ENCODE data around the gene NQO2.
A peak's percentile ranks its signal among the peaks of the same experiment; 100 is the strongest.
"Not testable (repeated sequence)": the region's sequence is repeated elsewhere in the genome, so short reads cannot be mapped to it uniquely, and the experiment has no call there.

NQO2 gene

DNA sequence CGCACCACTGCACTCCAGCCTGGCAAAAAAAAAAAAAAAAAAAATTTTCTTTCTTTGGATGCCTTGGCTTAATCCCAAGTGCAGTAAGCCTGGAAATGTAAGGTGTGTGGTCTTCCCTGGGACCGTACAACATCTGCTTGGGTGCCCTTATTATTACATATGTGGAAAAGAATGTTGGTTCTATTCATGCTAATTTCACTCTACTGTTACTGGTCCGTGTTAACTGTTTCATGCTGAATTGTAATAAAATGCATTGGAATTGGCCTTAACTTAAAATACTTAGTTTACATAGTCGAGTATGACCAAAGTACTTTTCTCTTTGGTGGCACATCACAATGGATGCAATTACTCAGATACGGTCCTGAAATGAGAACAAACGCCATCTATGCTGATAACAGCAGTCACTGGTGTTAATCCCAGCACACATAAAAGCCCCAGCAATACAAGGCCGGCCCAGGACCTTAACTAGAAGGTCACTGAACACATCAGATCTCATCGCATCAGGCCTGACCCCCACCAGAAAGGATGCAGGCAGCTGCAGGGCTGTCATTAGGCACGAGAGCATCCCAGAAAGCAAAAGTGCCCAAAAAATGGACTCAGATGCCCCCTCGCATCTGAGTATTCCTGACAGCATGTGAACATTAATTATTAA lies 29.5 kb upstream of the NQO2 start:
- DNase-seq (ENCODE audit: low read depth in 2 of 2): no peak

DNA sequence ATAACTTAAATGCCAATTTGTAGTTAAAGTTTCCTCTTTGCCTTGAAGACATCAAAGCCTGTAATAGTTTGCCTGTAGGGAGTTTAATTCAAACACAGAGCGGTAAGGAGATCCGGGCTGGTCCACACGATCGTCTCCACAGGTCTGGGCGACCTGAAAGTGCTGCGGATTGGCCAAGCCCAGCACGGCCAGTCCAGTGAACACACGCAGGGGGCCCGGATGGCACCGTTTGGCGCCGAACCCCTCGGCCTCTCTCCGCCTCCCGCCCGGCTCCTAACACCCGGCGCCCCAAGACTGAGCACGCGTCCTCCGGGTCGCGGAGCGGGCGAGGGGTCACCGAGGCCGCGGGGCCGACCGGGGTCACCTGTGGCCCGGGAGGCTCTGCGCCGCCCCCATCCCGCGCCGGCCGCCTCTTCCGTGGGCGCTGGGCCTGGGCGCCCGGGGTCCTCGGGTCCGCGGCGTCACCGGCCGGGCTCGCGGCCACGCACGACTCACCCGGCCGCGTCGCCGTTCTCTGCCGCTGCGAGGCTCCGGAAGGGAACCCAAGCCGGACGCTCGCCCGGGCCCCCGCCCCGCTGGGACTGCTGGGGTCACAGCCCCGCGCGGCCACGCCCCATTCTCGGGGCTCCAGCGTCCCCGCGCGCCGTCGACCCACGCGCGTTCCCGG lies 28.8 kb upstream of the NQO2 start:
- no peak for DNase-seq (ENCODE audit: low read depth in 2 of 2)

DNA sequence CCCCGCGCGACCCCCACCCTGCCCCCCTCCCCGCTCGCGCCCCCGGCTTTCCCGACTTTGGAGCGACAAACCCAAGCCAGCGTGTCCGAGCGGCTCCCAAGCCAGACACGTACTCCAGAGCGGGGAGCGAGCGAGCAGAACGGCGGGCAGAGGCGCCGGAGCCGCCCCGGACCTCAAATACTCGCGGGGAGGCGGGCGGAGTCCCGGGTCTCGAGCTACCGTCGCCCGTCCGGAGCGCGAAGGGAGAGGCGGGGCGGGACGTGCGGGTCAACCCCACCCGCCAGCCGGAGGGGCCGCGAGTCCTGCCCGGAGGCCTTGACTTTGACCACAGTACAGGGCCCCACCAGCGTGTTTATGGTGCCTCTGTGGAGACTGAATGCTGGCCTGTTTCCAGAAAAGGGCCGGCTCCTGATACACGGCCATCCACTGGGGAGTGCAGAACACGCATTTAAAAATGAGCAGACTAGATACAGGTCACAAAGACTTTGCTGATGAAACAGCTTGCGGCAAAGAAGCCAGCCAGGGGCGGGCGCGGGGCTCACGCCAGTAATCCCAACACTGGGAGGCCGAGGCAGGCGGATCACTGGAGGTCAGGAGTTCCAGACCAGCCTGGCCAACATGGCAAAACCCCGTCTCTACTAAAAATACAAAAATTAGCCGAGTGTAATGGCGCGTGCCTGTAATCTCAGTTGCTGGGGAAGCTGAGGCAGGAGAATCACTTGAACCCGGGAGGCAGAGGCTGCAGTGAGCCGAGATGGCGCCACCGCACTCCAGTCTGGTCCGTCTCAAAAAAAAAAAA lies 28.1 kb upstream of the NQO2 start, which contains the start of gene SERPINB6:
Gene SERPINB6, minus strand, starts transcription at position 148 of the 799 bp plus-strand sequence. CDS start 12,235 bp downstream, outside the sequence.
- DNase-seq (ENCODE audit: low read depth in 2 of 2): no peak

DNA sequence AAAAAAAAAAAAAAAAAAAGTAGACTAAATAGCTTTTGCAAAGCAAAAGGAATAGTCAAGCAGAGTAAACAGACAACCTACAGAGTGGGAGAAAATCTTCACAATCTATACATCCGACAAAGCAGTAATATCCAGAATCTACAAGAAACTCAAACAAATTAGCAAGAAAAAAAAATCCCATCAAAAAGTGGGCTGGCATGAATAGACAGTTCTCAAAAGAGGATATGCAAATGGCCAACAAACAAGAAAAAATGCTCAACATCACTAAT lies 27.5 kb upstream of the NQO2 start:
- DNase-seq (ENCODE audit: low read depth in 2 of 2): not testable (repeated sequence)

DNA sequence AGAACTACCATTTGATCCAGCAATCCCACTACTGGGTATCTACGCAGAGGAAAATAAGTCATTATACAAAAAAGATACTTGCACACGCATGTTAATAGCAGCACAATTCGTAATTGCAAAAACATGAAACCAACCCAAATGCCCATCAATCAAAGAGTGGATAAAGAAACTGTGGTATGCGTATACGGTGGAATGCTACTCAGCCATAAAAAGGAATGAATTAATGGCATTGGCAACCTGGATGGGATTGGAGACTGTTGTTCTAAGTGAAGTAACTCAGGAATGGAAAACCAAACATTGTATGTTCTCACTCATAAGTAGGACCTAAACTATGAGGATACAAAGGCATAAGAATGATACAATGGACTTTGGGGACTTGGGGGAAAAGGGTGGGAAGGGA lies 27.0 kb upstream of the NQO2 start:
- not testable (repeated sequence) for DNase-seq (ENCODE audit: low read depth in 2 of 2)

DNA sequence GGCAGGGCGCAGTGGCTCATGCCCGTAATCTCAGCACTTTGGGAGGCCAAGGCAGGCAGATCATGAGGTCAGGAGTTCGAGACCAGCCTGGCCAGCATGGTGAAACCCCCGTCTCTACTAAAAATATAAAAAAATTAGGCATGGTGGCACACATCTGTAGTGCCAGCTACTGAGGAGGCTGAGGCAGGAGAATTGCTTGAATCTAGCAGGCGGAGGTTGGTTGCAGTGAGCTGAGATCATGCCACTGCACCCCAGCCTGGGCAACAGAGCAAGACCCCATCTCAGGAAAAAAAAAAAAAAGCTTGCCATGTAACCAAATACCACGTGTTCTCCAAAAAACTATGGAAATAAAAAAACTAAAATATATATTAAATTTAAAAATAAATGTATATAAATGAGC lies 26.5 kb upstream of the NQO2 start:
- not testable (repeated sequence) for DNase-seq (ENCODE audit: low read depth in 2 of 2)

DNA sequence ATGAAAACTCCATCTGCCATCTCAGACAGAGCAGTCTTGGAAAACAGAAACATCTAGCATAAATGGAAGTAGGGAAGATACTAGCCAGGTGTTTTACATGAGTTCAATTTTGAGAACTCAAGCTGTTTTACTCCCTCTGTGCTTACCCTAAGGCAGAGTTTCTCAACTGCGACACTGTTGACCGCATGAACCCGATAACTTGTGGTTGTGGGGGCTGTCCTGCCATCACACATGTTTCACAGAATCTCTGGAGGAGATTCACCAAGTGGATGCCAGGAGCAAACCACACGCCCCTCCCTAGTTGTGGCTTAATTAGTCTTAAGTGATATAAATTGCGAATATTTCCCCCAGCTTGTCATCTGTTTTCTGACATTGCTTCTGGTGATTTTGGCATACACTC lies 26.0 kb upstream of the NQO2 start:
- no peak for DNase-seq (ENCODE audit: low read depth in 2 of 2)

DNA sequence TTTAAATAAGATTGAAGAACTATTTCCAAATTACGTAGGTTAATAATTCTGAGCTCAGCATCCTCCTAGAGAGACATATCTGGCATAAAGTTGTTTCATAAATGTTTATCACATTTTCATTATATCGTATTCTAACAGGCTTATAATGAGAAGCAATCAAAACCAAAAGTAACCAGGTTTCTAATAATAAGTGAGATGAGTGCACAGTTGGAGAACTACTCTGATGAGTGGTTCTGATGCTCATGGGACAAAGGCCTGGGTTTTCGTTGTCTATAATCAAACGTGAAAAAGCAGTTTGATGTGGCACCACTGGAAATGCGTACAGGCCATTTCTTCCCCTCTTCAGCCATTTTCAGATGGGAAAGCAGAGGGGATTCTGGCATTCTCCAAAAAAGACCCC lies 23.6 kb upstream of the NQO2 start:
- DNase-seq (ENCODE audit: low read depth in 2 of 2): no peak

DNA sequence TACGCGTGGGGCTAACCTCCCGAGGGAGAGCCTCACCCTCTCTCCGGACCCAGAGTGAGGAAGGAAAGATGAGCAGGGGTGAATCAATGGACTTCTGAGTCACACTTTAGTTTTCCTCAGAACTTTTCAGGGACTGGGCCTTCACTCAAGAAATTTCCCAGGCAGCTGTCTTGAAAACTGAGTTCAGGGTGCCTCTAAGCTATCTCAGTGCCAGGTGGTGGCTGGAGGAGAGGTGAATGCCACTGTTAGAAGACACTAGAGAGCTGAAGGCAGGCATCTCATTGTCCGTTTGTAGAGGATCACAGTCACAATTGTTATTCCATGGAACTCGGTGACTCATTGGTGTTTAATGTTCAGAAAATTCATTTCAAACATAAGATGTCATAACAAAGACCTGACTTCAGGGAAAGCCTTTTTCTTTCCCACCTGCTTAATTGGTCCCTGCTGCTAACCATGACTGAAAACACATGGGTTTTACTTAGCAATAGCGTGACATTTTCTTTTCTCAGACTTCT lies 23.1 kb upstream of the NQO2 start:
- no peak for DNase-seq (ENCODE audit: low read depth in 2 of 2)

DNA sequence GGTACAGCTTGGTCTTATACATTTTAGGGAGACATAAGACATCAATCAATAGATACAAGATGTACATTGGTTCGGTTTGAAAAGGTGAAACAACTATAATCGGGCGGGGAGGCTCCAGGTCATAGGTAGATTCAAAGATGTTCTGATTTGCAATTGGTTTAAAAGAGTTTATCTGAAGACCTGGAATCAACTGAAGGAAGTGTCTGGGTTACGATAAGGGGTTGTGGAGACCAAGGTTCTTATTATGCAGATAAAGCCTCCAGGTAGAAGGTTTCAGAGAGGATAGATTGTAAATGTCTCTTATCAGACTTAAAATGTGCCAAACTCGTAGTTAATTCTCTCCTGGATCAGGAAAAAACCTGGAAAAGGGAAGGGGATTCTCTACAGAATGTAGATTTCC lies 22.4 kb upstream of the NQO2 start:
- no peak for DNase-seq (ENCODE audit: low read depth in 2 of 2)

DNA sequence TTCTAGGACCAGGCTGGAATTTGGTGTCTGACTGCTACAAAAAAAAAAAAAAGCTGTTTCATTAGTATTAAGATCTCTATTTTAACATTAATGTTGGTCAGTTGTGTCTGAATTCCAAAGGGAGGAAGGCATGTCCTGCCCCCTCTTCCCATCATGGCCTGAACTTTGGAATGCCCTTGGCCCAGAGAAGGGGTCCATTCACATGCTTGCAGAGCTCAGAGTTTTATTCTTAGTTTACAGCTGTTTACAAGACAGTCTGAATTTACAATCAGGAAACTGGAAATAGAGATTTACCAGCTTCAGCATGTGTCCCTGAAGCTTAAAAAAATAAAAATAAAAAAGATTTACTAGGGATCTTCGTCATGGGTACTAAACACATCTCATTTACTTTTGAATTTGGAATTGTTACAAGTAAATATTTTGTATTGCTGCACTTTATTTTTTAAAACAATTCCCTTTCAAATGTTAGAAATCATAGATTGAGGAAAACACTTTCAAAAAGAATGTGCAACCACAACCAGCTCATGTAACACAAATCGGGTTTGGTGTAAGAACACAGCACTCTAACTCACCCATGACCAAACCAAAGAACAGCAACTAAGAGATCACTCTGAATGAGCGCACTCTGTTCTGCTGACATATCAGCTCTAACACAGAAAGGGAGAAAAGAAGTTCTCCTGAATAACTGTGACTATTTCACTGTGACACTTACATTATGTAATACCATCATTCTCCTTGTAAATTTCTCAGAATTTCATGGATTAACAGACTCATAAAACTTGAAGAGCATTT lies 21.7 kb upstream of the NQO2 start:
- DNase-seq (ENCODE audit: low read depth in 2 of 2): no peak

DNA sequence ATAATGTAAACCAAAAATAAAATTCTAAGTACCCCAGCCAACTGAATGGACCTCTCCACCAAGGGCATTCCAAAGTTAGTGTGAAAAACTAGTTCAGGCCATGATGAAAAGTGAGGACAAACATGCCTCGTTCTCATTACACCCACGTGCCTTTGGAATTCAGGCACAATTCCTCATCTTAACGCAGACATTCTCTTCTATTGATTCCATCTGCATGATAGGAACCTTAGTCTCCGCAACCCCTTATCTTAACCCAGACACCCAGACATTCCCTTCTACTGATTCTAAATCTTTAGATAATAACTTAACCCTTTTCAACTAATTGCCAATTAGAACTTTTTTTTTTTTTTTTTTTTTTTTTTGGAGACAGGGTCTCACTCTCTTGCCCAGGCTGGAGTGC lies 20.8 kb upstream of the NQO2 start:
- DNase-seq (ENCODE audit: low read depth in 2 of 2): no peak

DNA sequence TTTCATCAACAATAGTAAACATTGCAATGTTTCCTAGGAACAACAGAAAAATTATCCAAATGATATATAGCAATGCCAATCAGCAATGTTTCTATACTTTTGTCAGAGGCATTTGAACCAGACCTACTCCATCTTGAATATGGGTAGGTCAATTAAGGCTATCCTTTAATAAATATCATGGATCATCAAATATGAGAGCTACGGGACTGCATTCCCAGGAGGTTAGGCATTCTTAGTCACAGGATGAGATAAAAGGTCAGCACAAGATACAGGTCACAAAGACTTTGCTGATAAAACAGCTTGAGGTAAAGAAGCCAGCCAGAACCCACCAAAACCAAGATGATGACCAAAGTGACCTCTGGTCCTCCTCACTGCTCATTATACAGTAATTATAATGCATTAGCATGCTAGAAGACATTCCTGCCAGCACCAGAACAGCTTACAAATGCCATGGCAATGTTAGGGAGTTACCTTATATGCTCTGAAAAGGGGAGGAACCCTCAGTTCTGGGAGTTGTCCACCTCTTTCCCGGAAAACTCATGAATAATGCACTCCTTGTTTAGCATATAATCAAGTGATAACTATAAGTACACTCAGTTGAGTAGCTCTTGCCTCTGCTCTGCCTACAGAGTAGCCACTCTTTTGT lies 19.8 kb upstream of the NQO2 start:
- no peak for DNase-seq (ENCODE audit: low read depth in 2 of 2)

DNA sequence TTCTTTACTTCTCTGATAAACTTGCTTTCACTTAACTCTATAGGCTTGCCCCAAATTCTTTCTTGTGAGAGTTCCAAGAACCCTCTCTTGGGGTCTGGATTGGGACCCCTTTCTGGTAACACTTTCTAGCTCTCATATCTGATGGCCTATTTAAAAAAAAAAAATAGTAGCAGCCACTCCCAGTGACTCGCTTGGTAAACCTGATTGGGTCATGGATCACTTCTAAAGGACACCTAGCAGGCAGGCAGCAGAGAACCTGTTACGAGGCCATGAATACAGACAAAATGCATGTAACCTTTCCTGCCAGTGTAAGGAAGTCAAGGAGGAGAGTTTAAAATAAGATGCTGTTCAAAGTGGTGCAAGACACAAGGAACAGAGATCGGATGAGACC lies 19.2 kb upstream of the NQO2 start:
- DNase-seq (ENCODE audit: low read depth in 2 of 2): no peak

DNA sequence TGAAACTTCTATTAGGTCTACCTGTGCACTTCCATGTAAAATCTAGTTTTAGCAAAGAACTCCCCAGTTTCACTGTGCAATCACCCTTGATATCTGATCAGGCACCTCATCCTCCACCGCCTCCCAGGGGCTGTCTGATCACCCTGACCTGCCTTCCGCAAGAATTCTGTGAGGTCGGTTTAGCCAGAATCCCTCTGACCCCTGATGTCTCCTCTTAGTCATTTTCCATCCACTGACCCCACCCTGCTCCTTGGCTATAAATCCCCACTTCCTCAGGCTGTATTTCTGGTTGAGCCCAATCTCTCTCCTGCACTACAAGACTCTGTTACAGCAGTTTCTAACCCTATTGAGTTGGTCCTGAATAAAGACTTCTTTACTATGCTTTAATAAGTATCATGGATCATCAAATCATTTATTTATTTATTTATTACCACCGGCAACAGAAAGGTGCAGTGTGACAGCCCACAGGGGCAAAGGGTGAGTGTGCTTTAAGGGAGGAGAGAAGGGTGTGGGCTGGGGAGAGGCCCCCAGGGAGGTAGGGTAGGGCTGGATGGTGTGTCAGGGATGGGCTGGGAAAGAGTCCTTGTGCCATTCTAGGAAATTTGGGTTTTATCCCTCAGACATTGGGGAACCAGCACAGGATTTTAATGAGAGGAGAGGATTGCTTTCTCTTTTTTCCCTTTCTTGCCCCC lies 17.1 kb upstream of the NQO2 start:
- DNase-seq (ENCODE audit: low read depth in 2 of 2): no peak

DNA sequence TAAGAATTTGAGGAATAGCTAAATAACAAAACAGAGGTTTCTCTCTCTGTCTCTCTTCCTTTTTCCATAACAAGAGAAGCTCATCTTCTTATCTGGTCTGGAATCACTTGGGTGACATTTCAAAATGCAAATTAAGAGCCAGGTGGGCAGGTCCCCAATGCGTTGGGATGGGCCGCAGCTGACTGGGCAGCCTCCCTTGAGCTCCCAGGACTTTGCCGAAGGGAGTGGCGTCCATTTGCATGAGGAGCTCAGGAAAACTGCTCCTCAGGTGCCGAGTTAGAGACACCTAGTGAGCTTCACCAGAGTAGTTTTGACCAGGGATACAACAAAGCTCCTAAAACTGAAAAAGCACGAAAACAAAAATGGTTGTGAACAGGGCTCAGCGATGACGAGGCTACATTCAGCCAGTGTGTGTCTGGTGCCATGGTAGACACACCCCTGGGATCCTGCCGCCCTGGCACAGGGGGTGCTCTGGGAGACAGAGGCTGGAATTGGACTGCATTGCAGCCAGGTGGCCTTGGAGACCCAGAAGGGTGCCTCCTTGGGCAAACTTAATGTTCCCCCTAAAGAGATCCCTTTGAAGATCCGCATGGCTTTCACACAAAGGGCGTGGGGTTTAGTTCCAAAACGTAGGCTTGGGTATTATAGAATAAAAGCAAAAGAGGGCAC lies 14.8 kb upstream of the NQO2 start:
- no peak for DNase-seq (ENCODE audit: low read depth in 2 of 2)

DNA sequence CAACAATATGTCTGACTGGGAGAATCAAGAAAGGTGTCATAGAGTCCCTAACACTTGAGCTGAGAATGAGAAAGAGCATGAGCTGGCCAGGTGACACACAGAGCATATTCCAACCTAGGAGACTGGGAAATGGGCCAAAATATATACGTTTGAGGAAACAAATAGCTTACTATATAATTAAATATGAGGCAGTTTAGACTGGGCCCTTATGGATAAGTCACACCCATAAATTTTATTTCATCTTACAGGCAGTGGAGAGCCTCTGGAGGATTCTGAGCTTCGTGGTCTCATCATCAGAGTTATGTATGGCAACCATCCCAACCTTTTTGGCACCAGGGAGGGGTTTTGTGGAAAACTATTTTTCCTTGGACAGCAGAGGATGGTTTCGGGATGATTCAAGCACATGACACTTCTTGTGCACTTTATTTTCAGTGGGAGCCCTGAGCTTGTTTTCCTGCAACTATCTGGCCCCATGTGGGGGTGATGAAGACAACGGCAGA lies 12.9 kb upstream of the NQO2 start:
- DNase-seq (ENCODE audit: low read depth in 2 of 2): no peak

DNA sequence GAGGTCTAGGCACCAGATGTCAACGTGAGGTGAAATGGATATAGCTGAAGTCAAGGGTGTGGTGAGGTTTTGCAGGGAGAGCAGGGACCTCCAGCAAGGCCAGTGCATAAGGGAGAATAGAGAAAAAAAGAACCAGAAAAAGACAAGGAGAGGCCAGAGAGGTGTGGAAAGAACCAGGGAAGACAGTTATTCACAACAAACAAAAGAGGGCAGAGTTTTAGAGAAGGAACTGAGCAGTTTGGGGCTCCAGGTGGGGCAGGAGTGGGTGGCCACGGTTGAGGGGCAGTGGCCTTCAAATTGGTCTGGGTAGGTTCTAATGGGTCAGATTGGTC lies 11.6 kb upstream of the NQO2 start:
- DNase-seq (ENCODE audit: low read depth in 2 of 2): no peak

DNA sequence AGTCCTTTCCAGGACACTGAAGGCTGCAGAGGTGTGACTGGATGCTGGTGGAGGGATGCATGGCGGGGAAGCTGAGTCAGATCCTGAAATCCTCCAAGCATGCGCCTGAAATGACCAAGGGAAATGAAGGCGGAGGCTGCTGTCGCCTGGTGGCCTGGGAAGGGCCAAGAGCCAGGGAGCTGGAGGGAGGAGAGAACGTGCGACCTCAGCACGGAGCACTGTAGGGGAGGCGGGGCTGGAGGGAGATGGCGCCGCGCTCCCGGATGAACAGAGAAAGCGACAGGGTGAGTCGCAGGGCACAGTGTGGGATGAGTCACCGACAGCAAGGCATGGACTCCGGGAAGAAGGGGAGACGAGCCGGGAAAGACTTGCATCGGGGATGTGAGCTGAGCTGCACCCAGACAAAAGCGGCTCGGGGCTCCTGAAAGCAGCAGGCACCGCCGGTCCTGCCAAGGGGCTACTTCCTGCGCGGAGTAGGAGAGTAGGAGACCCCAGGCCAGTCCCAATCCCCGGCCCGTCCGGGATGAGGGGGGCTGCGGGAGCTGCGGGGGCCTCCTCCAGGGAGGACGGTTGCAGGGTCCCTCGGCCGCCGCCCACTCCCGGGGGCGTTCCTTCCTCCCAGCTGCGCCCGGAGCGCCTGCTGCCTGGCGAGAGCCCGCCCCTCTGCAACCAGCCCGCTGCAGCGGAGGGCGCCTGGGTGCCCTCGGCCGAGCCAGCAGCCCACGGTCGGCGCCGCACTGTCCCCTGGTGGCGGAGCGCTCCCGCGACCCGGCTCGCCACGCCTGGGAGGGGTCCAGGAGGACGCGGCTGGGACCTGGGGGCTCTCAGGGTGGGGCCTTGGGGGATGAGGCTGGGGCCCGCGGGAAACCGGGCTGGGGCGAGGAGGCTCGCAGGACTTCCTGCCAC lies 11.0 kb upstream of the NQO2 start:
- peak; percentile 60 to 62 for DNase-seq (ENCODE audit: low read depth in 2 of 2)

Measured in stimulated activated CD8-positive, alpha-beta memory T cell treated with anti-CD3 and anti-CD28 coated beads, Interleukin-7, amount 100 ng/mL, for 1 hour (primary cell).